K562 (cell line): ENCODE data around the gene BTF3L4. TPM values are rescaled to one million over a fixed set of nuclear protein-coding genes. Genes with fewer than 3 reads are reported as not detected.
A peak's percentile ranks its signal among the peaks of the same experiment; 100 is the strongest.
"Not testable (repeated sequence)": the region's sequence is repeated elsewhere in the genome, so short reads cannot be mapped to it uniquely, and the experiment has no call there.

Experiments used
- ATAC-seq: fragments of 200-7000 bp; cut with Tn5 transposase; 3 replicates; pipeline ENCODE4 v1.9.1; 2020; ENCODE audit warnings: moderate library complexity
- BruUV-seq: library from RNA; stranded (reverse); fragments of 400-500 nt; replicated peaks from 2 replicates; lab custom pipeline; 2021; lab: Mats Ljungman, UMichigan
- CTCF ChIA-PET: fragments of 300-600 bp; formaldehyde crosslinking; extraction: SDS; loops from one replicate; lab custom pipeline; 2021; ENCODE audit warnings: low intra/inter-chr PET ratio; lab: Yijun Ruan, JAX
- POLR2A ChIA-PET: fragments of 300-600, 350-650 bp; sonication (Branson Sonifier 250); formaldehyde crosslinking; extraction: SDS; loops from one replicate; lab custom pipeline; 2021; ENCODE audit warnings: antibody characterized with exemption, inconsistent platforms; lab: Yijun Ruan, JAX
- DNase-seq, 4 experiments: peaks; one replicate each; pipeline versions ENCODE4 v3.0.0 to v3.0.0-alpha.2; 2011 to 2018; ENCODE audit warnings: low spot score in 3 of 4, mixed read lengths in 3 of 4; ENCODE audit errors: extremely low read depth in 1 of 4
- FAIRE-seq: peaks from 2 replicates; lab custom pipeline; 2011; peaks lifted over from hg19 to GRCh38; lab: Jason Lieb, UNC
- H2AFZ ChIP-seq: 2 replicates; pipeline ENCODE4 v1.6.0; 2011; ENCODE audit warnings: low read depth, low read length, control low read depth, inconsistent platforms
- H3K27ac ChIP-seq: fragments of 200-600 bp; 3 replicates; pipeline ENCODE4 v1.8.0; 2011; ENCODE audit warnings: low read depth, mild to moderate bottlenecking, control low read depth, inconsistent platforms, low read length, moderate library complexity, mixed read lengths; ENCODE audit errors: extremely low read depth
- H3K27me3 ChIP-seq, 2 experiments: fragments of 300-600 bp in 1 of 2; 2 replicates in 1 of 2; 3 replicates in 1 of 2; pipeline versions ENCODE4 v1.6.0 to v1.8.0; 2011; ENCODE audit warnings: inconsistent platforms in 2 of 2, low read length in 2 of 2, mild to moderate bottlenecking in 1 of 2, mixed read lengths in 1 of 2, moderate library complexity in 1 of 2; ENCODE audit not compliant: control insufficient read depth in 2 of 2, insufficient read depth in 2 of 2
- H3K36me3 ChIP-seq: fragments of 300-600 bp; 3 replicates; pipeline ENCODE4 v1.8.0; 2011; ENCODE audit warnings: mild to moderate bottlenecking, low read length, inconsistent platforms; ENCODE audit not compliant: control insufficient read depth, insufficient read depth
- H3K4me1 ChIP-seq, 2 experiments: fragments of 200-600 bp in 1 of 2; replicated peaks in 1 of 2; 2 replicates in 1 of 2; 3 replicates in 1 of 2; pipeline versions ENCODE4 v1.5.1 to v1.8.0; 2011; ENCODE audit warnings: inconsistent platforms in 2 of 2, low read length in 2 of 2, mild to moderate bottlenecking in 1 of 2, mixed read lengths in 1 of 2, moderate library complexity in 1 of 2; ENCODE audit not compliant: control insufficient read depth in 2 of 2, insufficient read depth in 2 of 2
- H3K4me2 ChIP-seq: 2 replicates; pipeline ENCODE4 v1.6.1; 2011; ENCODE audit warnings: low read length, control low read depth, inconsistent platforms, mixed read lengths; ENCODE audit not compliant: insufficient read depth
- H3K4me3 ChIP-seq: fragments of 200-600 bp; sonication (generic), shearing (Covaris generic); 2 replicates; pipeline ENCODE4 v1.5.1; 2016; ENCODE audit warnings: control low read depth, inconsistent platforms
- H3K79me2 ChIP-seq: fragments of 200-600 bp; 3 replicates; pipeline ENCODE4 v1.8.0; 2011; ENCODE audit warnings: low read length, inconsistent platforms; ENCODE audit not compliant: control insufficient read depth, insufficient read depth
- H3K9ac ChIP-seq, 2 experiments: 2 replicates each; pipeline versions ENCODE4 v1.6.0 to v1.6.1; 2011; ENCODE audit warnings: low read depth in 2 of 2, low read length in 2 of 2, control low read depth in 1 of 2, inconsistent platforms in 1 of 2, mild to moderate bottlenecking in 1 of 2, mixed read lengths in 1 of 2; ENCODE audit not compliant: insufficient read depth in 1 of 2
- H3K9me1 ChIP-seq: one replicate; pipeline ENCODE4 v1.6.0; 2011; ENCODE audit warnings: inconsistent platforms, mild to moderate bottlenecking, low read length, moderate library complexity; ENCODE audit not compliant: control insufficient read depth, insufficient read depth
- H3K9me3 ChIP-seq: replicated peaks from 2 replicates; pipeline ENCODE4 v1.5.1; 2011; ENCODE audit warnings: low read depth, low read length, inconsistent platforms; ENCODE audit not compliant: control insufficient read depth, insufficient read depth
- H4K20me1 ChIP-seq: replicated peaks from 2 replicates; pipeline ENCODE4 v1.6.1; 2011; ENCODE audit warnings: low read length, inconsistent platforms, mixed read lengths; ENCODE audit not compliant: control insufficient read depth, insufficient read depth
- ADNP ChIP-seq: fragments of 200-800 bp; sonication (Bioruptor generic); IDR thresholded peaks from 2 replicates; pipeline ENCODE4 v1.6.1; 2016; ENCODE audit warnings: missing genetic modification characterization, missing compliant biosample characterization
- C11orf30 ChIP-seq: fragments of 450-650 bp; IDR thresholded peaks from 2 replicates; pipeline ENCODE4 v1.6.1; 2016; ENCODE audit warnings: low read depth, mild to moderate bottlenecking
- MAFF ChIP-seq: IDR thresholded peaks from 2 replicates; pipeline ENCODE4 v1.6.1; 2012; ENCODE audit warnings: low read length, improper control_type of control experiment
- MAFG ChIP-seq: fragments of 450-650 bp; conservative IDR thresholded peaks from 2 replicates; pipeline ENCODE4 v1.6.1; 2016; ENCODE audit warnings: missing genetic modification characterization, missing compliant biosample characterization
- ZNF121 ChIP-seq: sonication (generic); formaldehyde crosslinking; conservative IDR thresholded peaks from 2 replicates; pipeline ENCODE4 v1.8.0; 2022; ENCODE audit warnings: missing genetic modification reagents
- ZNF316 ChIP-seq: fragments of 450-650 bp; IDR thresholded peaks from 2 replicates; pipeline ENCODE4 v1.6.1; 2016
- WGBS: fragments of 100-300 bp; shearing (Covaris generic); methylation state at CpG from one replicate; pipeline ENCODE4 v1.1.6; 2016; ENCODE audit warnings: low coverage, mixed read lengths; ENCODE audit not compliant: insufficient coverage; ENCODE audit errors: missing lambda C conversion rate; 5-methylcytosine and 5-hydroxymethylcytosine counted together
- in situ Hi-C: fragments of 300-500 bp; cut with MboI; formaldehyde crosslinking; loops from 4 replicates; pipeline ENCODE4 v1.15.0; 2018; ENCODE audit warnings: inconsistent platforms, mixed read lengths
- intact Hi-C: fragments of 100-400 bp; cut with micrococcal nuclease; formaldehyde crosslinking; loops from 2 replicates; pipeline ENCODE4 v1.14.2; 2022
- polyA plus RNA-seq, 8 experiments: library from polyadenylated mRNA; depleted of rRNA in 4 of 8; stranded (reverse) in 5 of 8; unstranded in 3 of 8; fragments of >200 nt; fragmentation: Nextera tagmentation in 2 of 8; fragmentation: Illumina TruSeq in 1 of 8; extraction: Ambion mirVana in 2 of 8; extraction: Trizol in 1 of 8; gene quantifications; 2 replicates each; pipeline versions ENCODE4 v1.2.1 to v1.2.3, GENCODE V29; 2011 to 2014; ENCODE audit warnings: inconsistent platforms in 1 of 8, missing spikeins in 1 of 8
- total RNA-seq, 7 experiments: library from RNA; depleted of rRNA in 6 of 7; stranded (reverse); fragments of >200 nt in 6 of 7; fragmentation: Illumina TruSeq in 2 of 7; extraction: Trizol in 2 of 7; gene quantifications; 2 replicates each; pipeline versions ENCODE4 v1.2.1 to v1.2.3, GENCODE V29; 2011 to 2021; ENCODE audit warnings: low replicate concordance in 1 of 7

The BTF3L4 gene
- total and polyA plus RNA-seq, 9 of the 15 experiments (the other 6 are each of a cell fraction or from before 2014, with no cell fraction given), result 40.1 to 106 (median 88.8) TPM

DNA sequence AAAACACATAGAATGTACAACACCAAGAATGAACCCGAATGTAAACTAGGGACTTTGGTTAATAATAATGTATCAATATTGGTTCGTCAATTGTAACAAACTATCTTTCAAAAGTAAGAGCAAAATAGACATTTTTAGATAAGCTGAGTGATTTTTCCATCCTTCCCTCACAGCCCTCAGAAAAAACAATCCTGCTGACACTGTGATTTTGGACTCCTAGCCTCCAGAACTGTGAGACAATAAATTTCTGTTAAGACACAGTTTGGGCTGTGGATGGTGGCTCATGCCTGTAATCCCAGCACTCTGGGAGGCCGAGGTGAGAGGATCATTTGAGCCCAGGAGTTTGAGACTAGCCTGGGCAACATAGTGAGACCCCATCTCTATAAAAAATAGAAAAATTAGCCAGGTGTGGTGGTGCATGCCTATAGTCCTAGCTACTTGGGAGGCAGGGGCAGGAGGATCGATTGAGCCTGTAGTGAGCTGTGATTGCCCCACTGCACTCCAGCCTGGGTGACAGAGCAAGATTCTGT, 10.4 kb upstream of the BTF3L4 start:
- BruUV-seq, FAIRE-seq, DNase-seq, ATAC-seq, H3K9me3 ChIP-seq, H3K9ac ChIP-seq, H3K4me3 ChIP-seq, H3K9me1 ChIP-seq: not testable (repeated sequence)
- POLR2A ChIA-PET, result interaction anchor here (0.5 to 3.3 kb wide), 6 partner anchors 9 to 149 kb away, joined by 3 to 32 read pairs (median 4); partner anchors contain the start of genes BTF3L4, KTI12 and TXNDC12
- Histone ChIP-seq H3K4me1 (peaks cover 7 to 12% of the 10 kb centered on the region in 2 experiments; a peak in 4 of 5 replicates), H3K36me3 (peaks cover 12% of the 10 kb centered on the region; the same call in 1 of the 3 replicates)
- TF ChIP-seq ZNF316, result peak; percentile 85
- TF ChIP-seq MAFG (tag), result peak; percentile 52
- TF ChIP-seq ZNF121 (CRISPR knock-in tag), result peak; percentile 71
- peak; percentile 75 for TF ChIP-seq C11orf30
- TF ChIP-seq ADNP (tag), result 0 out of 2 replicates have a peak, but pooled peaks have one; percentile 33
- TF ChIP-seq MAFF, result 0 out of 2 replicates have a peak, but pooled peaks have one; percentile 18
- TF ChIP-seq, all 486 proteins: peak for 6; not testable (repeated sequence) for 480
- H3K4me2 ChIP-seq, H3K27me3 ChIP-seq, intact Hi-C loops, CTCF ChIA-PET, H2AFZ ChIP-seq, in situ Hi-C loops, H4K20me1 ChIP-seq, H3K27ac ChIP-seq: not testable (repeated sequence)
- peaks cover 13% of the 10 kb centered on the region; the same call in 1 of the 3 replicates for H3K79me2 ChIP-seq
- 67% methylated on average over 4 of the region's 4 CpGs for WGBS
